ENCODE measurements around the gene TMEM45B.
"Not testable (repeated sequence)": the region's sequence is repeated elsewhere in the genome, so short reads cannot be mapped to it uniquely, and the experiment has no call there.

Gene TMEM45B

GRCh38 chr11:129813231-129813791 is 2.3 kb upstream of the TMEM45B start:
- FAIRE-seq = no peak

GRCh38 chr11:129814244-129815014 is 1.2 kb upstream of the TMEM45B start:
- FAIRE-seq = no peak

- FAIRE-seq = peak; percentile 78
Measured at GRCh38 chr11:129817534-129818051, 1.9 kb downstream of the TMEM45B start.

GRCh38 chr11:129818236-129818635 is 2.6 kb downstream of the TMEM45B start:
- not testable (repeated sequence) for FAIRE-seq

GRCh38 chr11:129819237-129819636 is 3.6 kb downstream of the TMEM45B start:
- no peak for FAIRE-seq

- FAIRE-seq = not testable (repeated sequence)
Measured at GRCh38 chr11:129820228-129820627, 4.6 kb downstream of the TMEM45B start.

- FAIRE-seq = not testable (repeated sequence)
Measured at GRCh38 chr11:129823281-129823680, 7.6 kb downstream of the TMEM45B start.

GRCh38 chr11:129823799-129824198 is 8.2 kb downstream of the TMEM45B start:
- not testable (repeated sequence) for FAIRE-seq

- FAIRE-seq = no peak
Measured at GRCh38 chr11:129825380-129825779, 9.7 kb downstream of the TMEM45B start.

- FAIRE-seq = no peak
Measured at GRCh38 chr11:129828301-129828836, 12.7 kb downstream of the TMEM45B start.

GRCh38 chr11:129829497-129829896 is 13.8 kb downstream of the TMEM45B start:
- not testable (repeated sequence) for FAIRE-seq

GRCh38 chr11:129831227-129831626 is 15.6 kb downstream of the TMEM45B start:
- not testable (repeated sequence) for FAIRE-seq

- FAIRE-seq = not testable (repeated sequence)
Measured at GRCh38 chr11:129833260-129833659, 17.6 kb downstream of the TMEM45B start.

- not testable (repeated sequence) for FAIRE-seq
Measured at GRCh38 chr11:129836423-129836891, 20.8 kb downstream of the TMEM45B start.

GRCh38 chr11:129836979-129837378 is 21.3 kb downstream of the TMEM45B start:
- FAIRE-seq = no peak

GRCh38 chr11:129840236-129840635 is 24.6 kb downstream of the TMEM45B start:
- peak; percentile 83 for FAIRE-seq

- no peak for FAIRE-seq
Measured at GRCh38 chr11:129842138-129842537, 26.5 kb downstream of the TMEM45B start.

- no peak for FAIRE-seq
Measured at GRCh38 chr11:129846508-129847335, 31.1 kb downstream of the TMEM45B start.

GRCh38 chr11:129847361-129847760 is 31.7 kb downstream of the TMEM45B start:
- FAIRE-seq = not testable (repeated sequence)

- no peak for FAIRE-seq
Measured at GRCh38 chr11:129849447-129850130, 33.9 kb downstream of the TMEM45B start.

GRCh38 chr11:129852125-129852740 is 36.6 kb downstream of the TMEM45B start:
- no peak for FAIRE-seq
